Stimulated activated CD4-positive, alpha-beta T cell treated with anti-CD3 and anti-CD28 coated beads, Interleukin-2, amount 100 ng/mL, for 24 hours (primary cell): ENCODE results near the gene BPTF.
A peak's percentile ranks its signal among the peaks of the same experiment; 100 is the strongest.
"Not testable (repeated sequence)": the region's sequence is repeated elsewhere in the genome, so short reads cannot be mapped to it uniquely, and the experiment has no call there.

ENCODE experiments used
- DNase-seq, 2 donors: peaks; one replicate each; pipeline ENCODE4 v3.0.0-alpha.2; 2020

Gene BPTF

GRCh38 chr17:67884741-67885140, 59.4 kb downstream of the BPTF start:
- DNase-seq = no peak

GRCh38 chr17:67891481-67892119, 66.3 kb downstream of the BPTF start:
- no peak for DNase-seq

GRCh38 chr17:67902511-67903231, 77.4 kb downstream of the BPTF start:
- DNase-seq = no peak

GRCh38 chr17:67905298-67905697, 80.0 kb downstream of the BPTF start:
- DNase-seq = not testable (repeated sequence)

- not testable (repeated sequence) for DNase-seq
These were observed 85.0 kb downstream of the BPTF start for GRCh38 chr17:67910117-67910803.

- no peak for DNase-seq
These were observed 85.9 kb downstream of the BPTF start for GRCh38 chr17:67911059-67911782.

GRCh38 chr17:67912088-67912487, 86.8 kb downstream of the BPTF start:
- DNase-seq = no peak

GRCh38 chr17:67912656-67913055, 87.4 kb downstream of the BPTF start:
- DNase-seq = no peak

GRCh38 chr17:67920212-67920611, 94.9 kb downstream of the BPTF start:
- no peak for DNase-seq

GRCh38 chr17:67922503-67922902, 97.2 kb downstream of the BPTF start:
- no peak for DNase-seq

GRCh38 chr17:67928842-67929241, 103.5 kb downstream of the BPTF start:
- DNase-seq = not testable (repeated sequence)

GRCh38 chr17:67931227-67931626, 105.9 kb downstream of the BPTF start:
- DNase-seq = no peak

- DNase-seq = no peak
These were observed 117.5 kb downstream of the BPTF start for GRCh38 chr17:67942810-67943209.

- DNase-seq = no peak
These were observed 118.7 kb downstream of the BPTF start for GRCh38 chr17:67944035-67944434.

- DNase-seq = no peak
These were observed 121.2 kb downstream of the BPTF start for GRCh38 chr17:67946513-67946912.

GRCh38 chr17:67947325-67947813, 122.1 kb downstream of the BPTF start:
- DNase-seq = no peak

GRCh38 chr17:67950945-67951344, 125.6 kb downstream of the BPTF start:
- DNase-seq = no peak

- DNase-seq = no peak
These were observed 134.2 kb downstream of the BPTF start for GRCh38 chr17:67959510-67959909.

GRCh38 chr17:67960276-67960675, 135.0 kb downstream of the BPTF start:
- DNase-seq = not testable (repeated sequence)

GRCh38 chr17:67962156-67962555, 136.9 kb downstream of the BPTF start:
- DNase-seq = not testable (repeated sequence)

- DNase-seq = peak; percentile 71 to 83
These were observed 137.9 kb downstream of the BPTF start for GRCh38 chr17:67963145-67963572.

- no peak for DNase-seq
These were observed 145.5 kb downstream of the BPTF start for GRCh38 chr17:67970783-67971182.

- no peak for DNase-seq
These were observed 148.9 kb downstream of the BPTF start for GRCh38 chr17:67974185-67974584.
